ENCODE results near the gene TNS4.

DNA sequence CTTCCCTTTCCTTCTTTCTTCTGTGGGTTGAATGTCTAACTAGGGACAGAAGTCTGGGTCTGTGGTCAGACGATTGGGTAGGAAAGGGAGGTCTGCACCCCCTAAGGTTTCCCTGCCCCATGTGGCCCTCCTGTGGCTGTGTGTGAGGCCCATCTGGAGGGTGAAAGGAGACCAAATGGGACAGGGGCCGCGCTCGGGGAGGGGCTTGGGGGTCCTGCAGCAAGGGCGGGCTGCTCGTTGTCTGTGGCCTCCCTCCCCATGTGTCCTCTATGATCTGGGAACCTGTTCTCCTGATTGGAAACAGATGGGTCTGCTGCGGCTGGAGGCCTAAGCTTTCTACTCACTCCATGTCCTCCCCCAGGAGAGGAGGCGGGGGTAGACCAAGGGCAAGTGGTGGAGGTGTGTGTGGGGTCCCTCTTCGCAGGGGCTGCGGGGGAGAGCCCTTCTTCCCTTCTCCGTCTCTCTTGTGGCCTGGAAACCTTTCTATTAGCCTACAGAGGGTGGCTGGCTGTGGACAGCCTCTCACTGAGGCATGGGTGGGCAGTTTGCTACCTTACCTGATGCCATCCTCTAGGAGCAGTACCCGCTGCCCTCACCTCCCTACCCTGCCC lies 39.6 kb downstream of the TNS4 start:
- TF ChIP-seq EZH2 (IDR thresholded peaks at IDR 0.05) (no peak), POLR2AphosphoS5 (IDR thresholded peaks at IDR 0.05; ENCODE audit: borderline replicate concordance, low read depth, low read length) (no peak), FOXP2 (optimal IDR thresholded peaks at IDR 0.05; ENCODE audit: control extremely low read depth, extremely low read length, insufficient read depth) (peak; percentile 36)

Measured in SK-N-MC (cell line).